Lower leg skin (tissue), 3 donors: ENCODE measurements around the gene BOLL.

ENCODE experiments used
- CTCF ChIP-seq, 3 donors: fragments of 450-650 bp; IDR thresholded peaks; one replicate each; pipeline ENCODE4 v1.5.1; 2016; ENCODE audit warnings: antibody characterized with exemption in 3 of 3, mild to moderate bottlenecking in 3 of 3, moderate library complexity in 2 of 3
- POLR2A ChIP-seq, 2 donors: fragments of 450-650 bp; IDR thresholded peaks; one replicate each; pipeline ENCODE4 v1.6.1; 2016 to 2017; ENCODE audit warnings: antibody characterized with exemption in 2 of 2, mild to moderate bottlenecking in 1 of 2, moderate library complexity in 1 of 2

- TF ChIP-seq CTCF (IDR thresholded peaks at IDR 0.05) = no peak
- no peak for TF ChIP-seq POLR2A (IDR thresholded peaks at IDR 0.05)
Observed at GRCh38 chr2:197828464-197829135, 43.5 kb upstream of the BOLL start.
